ENCODE results near the gene PBX3.

DNA sequence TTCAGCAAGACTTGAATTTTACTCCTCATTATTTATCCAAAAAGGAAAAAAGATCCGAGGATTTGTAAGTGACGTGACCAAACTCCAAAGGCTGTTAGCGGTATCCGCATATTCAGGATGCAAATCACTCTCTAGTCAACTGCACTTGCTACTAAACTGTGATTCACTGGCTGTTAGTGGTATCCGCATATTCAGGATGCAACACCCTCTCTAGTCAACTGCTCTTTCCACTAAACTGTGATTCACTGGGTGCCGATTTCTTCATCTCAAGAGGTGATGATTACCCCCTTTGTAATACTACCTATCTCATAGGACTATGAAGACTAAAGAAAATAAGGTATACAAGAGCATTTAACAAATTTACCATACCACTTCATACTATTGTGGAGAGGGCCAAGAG, 45.8 kb upstream of the PBX3 start:
- no peak for TF ChIP-seq POLR2A (IDR thresholded peaks at IDR 0.05)
- TF ChIP-seq, protein P1, sequence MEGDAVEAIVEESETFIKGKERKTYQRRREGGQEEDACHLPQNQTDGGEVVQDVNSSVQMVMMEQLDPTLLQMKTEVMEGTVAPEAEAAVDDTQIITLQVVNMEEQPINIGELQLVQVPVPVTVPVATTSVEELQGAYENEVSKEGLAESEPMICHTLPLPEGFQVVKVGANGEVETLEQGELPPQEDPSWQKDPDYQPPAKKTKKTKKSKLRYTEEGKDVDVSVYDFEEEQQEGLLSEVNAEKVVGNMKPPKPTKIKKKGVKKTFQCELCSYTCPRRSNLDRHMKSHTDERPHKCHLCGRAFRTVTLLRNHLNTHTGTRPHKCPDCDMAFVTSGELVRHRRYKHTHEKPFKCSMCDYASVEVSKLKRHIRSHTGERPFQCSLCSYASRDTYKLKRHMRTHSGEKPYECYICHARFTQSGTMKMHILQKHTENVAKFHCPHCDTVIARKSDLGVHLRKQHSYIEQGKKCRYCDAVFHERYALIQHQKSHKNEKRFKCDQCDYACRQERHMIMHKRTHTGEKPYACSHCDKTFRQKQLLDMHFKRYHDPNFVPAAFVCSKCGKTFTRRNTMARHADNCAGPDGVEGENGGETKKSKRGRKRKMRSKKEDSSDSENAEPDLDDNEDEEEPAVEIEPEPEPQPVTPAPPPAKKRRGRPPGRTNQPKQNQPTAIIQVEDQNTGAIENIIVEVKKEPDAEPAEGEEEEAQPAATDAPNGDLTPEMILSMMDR (IDR thresholded peaks at IDR 0.05), result no peak

Measured in lower leg skin (tissue), 3 donors.